DND-41 (cell line): ENCODE data around the gene CCSAP.

ENCODE experiments used
- ATAC-seq: fragments of 200-7000 bp; cut with Tn5 transposase; 3 replicates; pipeline ENCODE4 v1.9.1; 2021; ENCODE audit warnings: low read depth; ENCODE audit not compliant: insufficient read depth
- DNase-seq: peaks from one replicate; pipeline ENCODE4 v3.0.0-alpha.2; 2020
- H2AFZ ChIP-seq: 2 replicates; pipeline ENCODE4 v1.6.0; 2012; ENCODE audit warnings: low read depth, low read length
- H3K27ac ChIP-seq: 2 replicates; pipeline ENCODE4 v1.5.1; 2012; ENCODE audit warnings: low read length, inconsistent platforms
- H3K27me3 ChIP-seq: fragments of 200-600 bp; sonication (generic); 2 replicates; pipeline ENCODE4 v1.6.0; 2012; ENCODE audit warnings: low read length, mild to moderate bottlenecking, inconsistent platforms; ENCODE audit not compliant: insufficient read depth, poor library complexity
- H3K36me3 ChIP-seq: 2 replicates; pipeline ENCODE4 v1.5.1; 2012; ENCODE audit warnings: low read length, inconsistent platforms; ENCODE audit not compliant: insufficient read depth
- H3K4me1 ChIP-seq: 2 replicates; pipeline ENCODE4 v1.5.1; 2012; ENCODE audit warnings: mild to moderate bottlenecking, low read length; ENCODE audit not compliant: insufficient read depth
- H3K4me2 ChIP-seq: 2 replicates; pipeline ENCODE4 v1.6.0; 2012; ENCODE audit warnings: mild to moderate bottlenecking, moderate library complexity, low read length, inconsistent platforms; ENCODE audit not compliant: insufficient read depth
- H3K4me3 ChIP-seq, 2 experiments: fragments of 200-600 bp in 1 of 2; shearing (Covaris generic) in 1 of 2; 2 replicates each; pipeline ENCODE4 v1.5.1; 2012 to 2016; ENCODE audit warnings: inconsistent platforms in 2 of 2, low read length in 2 of 2, mild to moderate bottlenecking in 2 of 2, low read depth in 1 of 2, moderate library complexity in 1 of 2
- H3K79me2 ChIP-seq: 2 replicates; pipeline ENCODE4 v1.6.0; 2012; ENCODE audit warnings: low read length, inconsistent platforms; ENCODE audit not compliant: insufficient read depth
- H3K9ac ChIP-seq: 2 replicates; pipeline ENCODE4 v1.6.0; 2012; ENCODE audit warnings: low read depth, mild to moderate bottlenecking, inconsistent platforms, low read length, moderate library complexity
- H3K9me3 ChIP-seq: 2 replicates; pipeline ENCODE4 v1.5.1; 2012; ENCODE audit warnings: low read length, moderate library complexity, mild to moderate bottlenecking, inconsistent platforms; ENCODE audit not compliant: insufficient read depth, severe bottlenecking
- H4K20me1 ChIP-seq: 2 replicates; pipeline ENCODE4 v1.6.0; 2012; ENCODE audit warnings: low read length; ENCODE audit not compliant: insufficient read depth
- CTCF ChIP-seq: IDR thresholded peaks from 2 replicates; pipeline ENCODE4 v1.5.1; 2012; ENCODE audit warnings: borderline replicate concordance, low read length, moderate library complexity, mild to moderate bottlenecking; ENCODE audit not compliant: poor library complexity, severe bottlenecking; ENCODE audit errors: extremely low read depth
- EZH2 ChIP-seq: IDR thresholded peaks from 3 replicates; pipeline ENCODE4 v1.6.1; 2012; ENCODE audit warnings: borderline replicate concordance, low read depth, mild to moderate bottlenecking, moderate library complexity, low read length, inconsistent platforms; ENCODE audit not compliant: severe bottlenecking

Gene CCSAP

DNA sequence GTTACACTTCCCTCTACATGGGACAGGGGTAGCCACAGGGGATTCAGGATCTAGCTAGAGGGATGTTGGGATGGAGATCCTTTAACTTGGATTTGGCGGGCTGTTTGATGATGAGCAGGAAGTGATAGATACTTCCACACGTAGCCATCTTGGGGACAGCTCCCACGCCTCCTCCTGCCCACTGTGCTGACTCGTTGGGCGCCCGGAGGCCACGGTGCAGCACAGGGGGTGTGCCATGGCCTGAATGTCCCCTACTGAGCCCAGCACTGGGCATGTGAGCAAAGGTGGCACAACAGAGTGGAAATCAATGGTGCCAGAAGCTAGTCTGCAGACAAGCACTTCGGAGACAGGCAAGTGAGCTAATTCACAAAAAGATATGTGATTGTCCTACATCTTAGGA is 31.6 kb upstream of the CCSAP start:
- TF ChIP-seq EZH2, result no peak
- TF ChIP-seq CTCF, result no peak
- H3K4me3 ChIP-seq, result no peak overlapping the region
- no peaks in the 10 kb centered on the region for H3K4me1 ChIP-seq
- DNase-seq, result no peak
- no peaks in the 10 kb centered on the region for H4K20me1 ChIP-seq
- no peak overlapping the region for H3K9ac ChIP-seq
- no peak overlapping the region for H3K4me2 ChIP-seq
- H3K79me2 ChIP-seq, result no peaks in the 10 kb centered on the region
- no peak overlapping the region for H2AFZ ChIP-seq
- H3K9me3 ChIP-seq, result no peaks in the 10 kb centered on the region
- H3K27me3 ChIP-seq, result peaks cover 6% of the 10 kb centered on the region
- ATAC-seq, result no peak; the same call in 2 of the 3 replicates
- H3K36me3 ChIP-seq, result no peaks in the 10 kb centered on the region
- H3K27ac ChIP-seq, result no peak overlapping the region

DNA sequence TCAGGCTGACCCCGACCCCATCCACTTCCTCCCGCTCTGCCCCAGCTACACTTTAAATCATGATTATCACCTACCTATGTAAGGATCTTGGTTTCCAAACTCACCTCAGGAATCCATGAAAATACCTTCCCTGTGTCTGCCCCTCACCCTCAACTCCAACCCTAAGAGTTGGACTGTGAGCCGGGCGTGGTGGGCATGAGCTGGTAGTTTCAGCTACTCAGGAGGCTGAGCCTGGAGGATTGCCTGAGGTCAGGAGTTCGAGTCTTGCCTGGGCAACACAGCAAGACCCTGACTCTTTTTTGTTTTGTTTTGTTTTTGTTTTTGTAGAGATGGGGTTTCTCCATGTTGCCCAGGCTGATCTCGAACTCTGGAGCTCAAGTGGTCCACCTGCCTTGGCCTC is 30.5 kb upstream of the CCSAP start:
- DNase-seq (no peak), ATAC-seq (no peak)
- no peaks in the 10 kb centered on the region for H3K79me2 ChIP-seq
- H2AFZ ChIP-seq, result no peak overlapping the region
- H3K9ac ChIP-seq, result no peak overlapping the region
- H3K4me2 ChIP-seq, result no peak overlapping the region
- no peaks in the 10 kb centered on the region for H3K9me3 ChIP-seq
- no peaks in the 10 kb centered on the region for H3K36me3 ChIP-seq
- H3K4me3 ChIP-seq, result no peak overlapping the region
- no peaks in the 10 kb centered on the region for H4K20me1 ChIP-seq
- H3K4me1 ChIP-seq, result no peaks in the 10 kb centered on the region
- TF ChIP-seq EZH2 (no peak), CTCF (no peak)
- no peak overlapping the region for H3K27ac ChIP-seq
- peaks cover 6% of the 10 kb centered on the region for H3K27me3 ChIP-seq

GRCh38 chr1:229372251-229372650 is 29.4 kb upstream of the CCSAP start:
- no peak for TF ChIP-seq CTCF
- no peak for TF ChIP-seq EZH2
- H3K4me1 ChIP-seq, result no peaks in the 10 kb centered on the region
- ATAC-seq (no peak), DNase-seq (no peak)
- H4K20me1 ChIP-seq, result no peaks in the 10 kb centered on the region
- H3K9me3 ChIP-seq, result no peaks in the 10 kb centered on the region
- peaks cover 6% of the 10 kb centered on the region for H3K27me3 ChIP-seq
- H3K4me3 ChIP-seq, result no peak overlapping the region
- no peak overlapping the region for H3K27ac ChIP-seq
- no peak overlapping the region for H3K9ac ChIP-seq
- no peak overlapping the region for H2AFZ ChIP-seq
- no peaks in the 10 kb centered on the region for H3K79me2 ChIP-seq
- no peaks in the 10 kb centered on the region for H3K36me3 ChIP-seq
- H3K4me2 ChIP-seq, result no peak overlapping the region

GRCh38 chr1:229371624-229372023 is 28.8 kb upstream of the CCSAP start:
- no peak for ATAC-seq
- no peak overlapping the region for H3K27ac ChIP-seq
- TF ChIP-seq EZH2, result no peak
- no peak for TF ChIP-seq CTCF

More at GRCh38 chr1:229371624-229372023, 28.8 kb upstream of the CCSAP start:
- peaks cover 6% of the 10 kb centered on the region for H3K27me3 ChIP-seq
- H3K79me2 ChIP-seq, result no peaks in the 10 kb centered on the region
- no peaks in the 10 kb centered on the region for H4K20me1 ChIP-seq
- DNase-seq, result no peak
- no peaks in the 10 kb centered on the region for H3K36me3 ChIP-seq
- no peak overlapping the region for H3K4me3 ChIP-seq
- H3K4me1 ChIP-seq, result no peaks in the 10 kb centered on the region
- H2AFZ ChIP-seq, result no peak overlapping the region
- H3K9me3 ChIP-seq, result no peaks in the 10 kb centered on the region
- H3K4me2 ChIP-seq, result no peak overlapping the region
- H3K9ac ChIP-seq, result no peak overlapping the region
